Endothelial cell of umbilical vein (primary cell): Measurements from ENCODE around the gene AGMAT. TPM values are rescaled to one million over a fixed set of nuclear protein-coding genes. Genes with fewer than 3 reads are reported as not detected.
"Not testable (repeated sequence)": the region's sequence is repeated elsewhere in the genome, so short reads cannot be mapped to it uniquely, and the experiment has no call there.

Experiments
- BruUV-seq: library from RNA; stranded (reverse); fragments of 400-500 nt; replicated peaks from 2 replicates; lab custom pipeline; 2021; lab: Mats Ljungman, UMichigan
- CTCF ChIA-PET: fragments of 300-600, 350-600 bp; sonication (Branson Sonifier 250); formaldehyde crosslinking; loops from one replicate; lab custom pipeline; 2021; ENCODE audit warnings: antibody characterized with exemption, inconsistent platforms; lab: Charles Lee
- POLR2A ChIA-PET: fragments of 300-600, 350-600 bp; sonication (Branson Sonifier 250); formaldehyde crosslinking; loops from one replicate; lab custom pipeline; 2021; ENCODE audit warnings: antibody characterized with exemption, inconsistent platforms; lab: Charles Lee
- DNase-seq: peaks from one replicate; pipeline ENCODE4 v3.0.0-alpha.2; 2011; ENCODE audit warnings: low read depth, low spot score
- FAIRE-seq: peaks from 2 replicates; lab custom pipeline; 2011; peaks lifted over from hg19 to GRCh38; lab: Jason Lieb, UNC
- H2AFZ ChIP-seq: 2 replicates; pipeline ENCODE4 v1.6.0; 2012; ENCODE audit warnings: low read depth, low read length, control low read depth, inconsistent platforms
- H3K27ac ChIP-seq: 2 replicates; pipeline ENCODE4 v1.5.1; 2011; ENCODE audit warnings: low read depth, mild to moderate bottlenecking, control low read depth, low read length, moderate library complexity; ENCODE audit not compliant: insufficient read depth
- H3K27me3 ChIP-seq, 2 experiments: 2 replicates each; pipeline versions ENCODE4 v1.6.0 to v1.6.1; 2011; ENCODE audit warnings: low read length in 2 of 2, mixed read lengths in 1 of 2; ENCODE audit not compliant: control insufficient read depth in 2 of 2, insufficient read depth in 2 of 2
- H3K36me3 ChIP-seq, 2 experiments: 2 replicates in 1 of 2; 3 replicates in 1 of 2; pipeline ENCODE4 v1.5.1; 2011; ENCODE audit warnings: low read length in 2 of 2, mild to moderate bottlenecking in 1 of 2, moderate library complexity in 1 of 2; ENCODE audit not compliant: control insufficient read depth in 2 of 2, insufficient read depth in 2 of 2; ENCODE audit errors: extremely low read depth in 1 of 2
- H3K4me1 ChIP-seq: 3 replicates; pipeline ENCODE4 v1.5.1; 2011; ENCODE audit warnings: mild to moderate bottlenecking, low read length; ENCODE audit not compliant: control insufficient read depth, insufficient read depth; ENCODE audit errors: extremely low read depth
- H3K4me2 ChIP-seq: 2 replicates; pipeline ENCODE4 v1.6.1; 2011; ENCODE audit warnings: low read length, control low read depth, mixed read lengths; ENCODE audit not compliant: insufficient read depth
- H3K4me3 ChIP-seq, 3 experiments: fragments of 200-600 bp in 1 of 3; sonication (generic), shearing (Covaris generic) in 1 of 3; replicated peaks in 1 of 3; 2 replicates each; pipeline ENCODE4 v1.5.1; 2011 to 2016; ENCODE audit warnings: control low read depth in 3 of 3, low read length in 3 of 3, mild to moderate bottlenecking in 2 of 3, inconsistent platforms in 1 of 3, low read depth in 1 of 3, moderate library complexity in 1 of 3; ENCODE audit not compliant: insufficient read depth in 1 of 3
- H3K79me2 ChIP-seq: 2 replicates; pipeline ENCODE4 v1.6.0; 2012; ENCODE audit warnings: low read length, inconsistent platforms; ENCODE audit not compliant: control insufficient read depth, insufficient read depth
- H3K9ac ChIP-seq: replicated peaks from 2 replicates; pipeline ENCODE3; 2011; ENCODE audit warnings: low read length, control low read depth; ENCODE audit not compliant: insufficient read depth; ENCODE audit errors: extremely low read depth
- H3K9me1 ChIP-seq: replicated peaks from 3 replicates; pipeline ENCODE4 v1.6.0; 2011; ENCODE audit warnings: mild to moderate bottlenecking, low read length; ENCODE audit not compliant: control insufficient read depth, insufficient read depth; ENCODE audit errors: extremely low read depth
- H3K9me3 ChIP-seq: replicated peaks from 2 replicates; pipeline ENCODE4 v1.5.1; 2012; ENCODE audit warnings: low read length, inconsistent platforms; ENCODE audit not compliant: control insufficient read depth, insufficient read depth
- H4K20me1 ChIP-seq: replicated peaks from 2 replicates; pipeline ENCODE3; 2011; ENCODE audit warnings: mild to moderate bottlenecking, low read length; ENCODE audit not compliant: control insufficient read depth, insufficient read depth; ENCODE audit errors: extremely low read depth
- CTCF ChIP-seq, 2 donors: IDR thresholded peaks; 1 replicate in 1 of 2; 2 replicates in 1 of 2; pipeline ENCODE4 v1.5.1; 2011; ENCODE audit warnings: low read length in 2 of 2, mild to moderate bottlenecking in 2 of 2, moderate library complexity in 2 of 2, control low read depth in 1 of 2, inconsistent platforms in 1 of 2, low read depth in 1 of 2; ENCODE audit not compliant: insufficient read depth in 1 of 2; ENCODE audit errors: extremely low read depth in 1 of 2
- EZH2 ChIP-seq: IDR thresholded peaks from 2 replicates; pipeline ENCODE4 v1.6.1; 2012; ENCODE audit warnings: borderline replicate concordance, low read depth, mild to moderate bottlenecking, moderate library complexity, low read length, inconsistent platforms; ENCODE audit not compliant: severe bottlenecking
- FOS ChIP-seq: IDR thresholded peaks from 2 replicates; pipeline ENCODE4 v1.6.1; 2011; ENCODE audit warnings: mild to moderate bottlenecking, low read length, moderate library complexity, borderline replicate concordance; ENCODE audit not compliant: insufficient read depth
- GATA2 ChIP-seq: IDR thresholded peaks from 2 replicates; pipeline ENCODE4 v1.7.0; 2011; ENCODE audit warnings: low read depth, mild to moderate bottlenecking, moderate library complexity, mixed read lengths, low read length; ENCODE audit not compliant: insufficient read length, insufficient read depth
- JUN ChIP-seq: IDR thresholded peaks from 2 replicates; pipeline ENCODE4 v1.6.1; 2011; ENCODE audit warnings: borderline replicate concordance, low read depth; ENCODE audit not compliant: insufficient read length, insufficient read depth
- MAX ChIP-seq: IDR thresholded peaks from 2 replicates; pipeline ENCODE4 v1.6.1; 2011; ENCODE audit not compliant: insufficient read depth, insufficient read length
- MYC ChIP-seq: IDR thresholded peaks from one replicate; pipeline ENCODE4 v1.6.1; 2011; ENCODE audit warnings: mild to moderate bottlenecking, low read depth, low read length
- POLR2A ChIP-seq: IDR thresholded peaks from 2 replicates; pipeline ENCODE4 v1.6.1; 2012; ENCODE audit warnings: low read depth, mild to moderate bottlenecking, control low read depth, low read length
- POLR2AphosphoS5 ChIP-seq: IDR thresholded peaks from 2 replicates; pipeline ENCODE4 v1.6.1; 2012; ENCODE audit warnings: low read depth, mild to moderate bottlenecking, control low read depth, low read length, moderate library complexity; ENCODE audit not compliant: insufficient read depth
- dilution Hi-C: fragments of 300-500 bp; cut with MboI; formaldehyde crosslinking; loops from one replicate; pipeline ENCODE4 v1.15.0; 2019; ENCODE audit warnings: low sequenced_read_pairs; ENCODE audit not compliant: extremely low pct_ligation_motif_present
- intact Hi-C: fragments of 100-400 bp; cut with micrococcal nuclease; formaldehyde crosslinking; loops from one replicate; pipeline ENCODE4 v1.10.0; 2022
- polyA plus RNA-seq, 4 experiments: library from polyadenylated mRNA; depleted of rRNA in 3 of 4; stranded (reverse) in 3 of 4; unstranded in 1 of 4; fragments of >200 nt; gene quantifications; 2 replicates each; pipeline versions ENCODE4 v1.2.1 to v1.2.3, GENCODE V29; 2011 to 2012; ENCODE audit warnings: missing spikeins in 1 of 4
- total RNA-seq: library from RNA; stranded (reverse); gene quantifications from 2 replicates; pipeline ENCODE4 v1.2.3, GENCODE V29; 2021

The AGMAT gene
- total and polyA plus RNA-seq, 2 donors (not counting 3 experiments of a cell fraction or from before 2014, with no cell fraction given) = 0.39 to 1.9 TPM

- H4K20me1 ChIP-seq, BruUV-seq, H3K9ac ChIP-seq, H3K4me3 ChIP-seq, H3K27me3 ChIP-seq, H3K36me3 ChIP-seq, H3K9me3 ChIP-seq, POLR2A ChIA-PET, FAIRE-seq, H3K9me1 ChIP-seq, H3K4me1 ChIP-seq, dilution Hi-C loops, H3K27ac ChIP-seq, DNase-seq, H3K79me2 ChIP-seq: not testable (repeated sequence)
- intact Hi-C loops = loop anchor here (1.0 kb wide), 2 partner anchors 13 to 78 kb away; partner anchors contain the start of genes DDI2 and DNAJC16
- CTCF ChIA-PET = interaction anchor here (1.0 to 1.5 kb wide), 5 partner anchors 8 to 20 kb away, joined by 3 to 7 read pairs (median 4); no protein-coding TSS in a partner anchor
- peak overlapping the region; percentile 90 for H2AFZ ChIP-seq
- peak overlapping the region; percentile 16 for H3K4me2 ChIP-seq
Measured at GRCh38 chr1:15603966-15604282, 19.1 kb upstream of the AGMAT start.

GRCh38 chr1:15603050-15603965 lies 18.5 kb upstream of the AGMAT start:
- CTCF ChIA-PET = interaction anchor here (0.7 to 1.5 kb wide), 7 partner anchors 9 to 19 kb away, joined by 3 to 7 read pairs (median 4); no protein-coding TSS in a partner anchor
- dilution Hi-C loops (no loop called here), intact Hi-C loops (loop anchor here (1.0 kb wide), 2 partner anchors 14 to 77 kb away; partner anchors contain the start of genes DDI2 and DNAJC16)
- TF ChIP-seq MAX (peak; percentile 100), GATA2 (no peak), MYC (no peak), EZH2 (no peak), JUN (no peak), POLR2AphosphoS5 (peak; percentile 73), FOS (no peak), POLR2A (peak; percentile 83), CTCF (IDR thresholded peaks at IDR 0.05; ENCODE audit: extremely low read depth in 1 of 2, insufficient read depth in 1 of 2, low read depth in 1 of 2, low read length in 2 of 2) (no peak)
- no peak overlapping the region for H3K27ac ChIP-seq
- H2AFZ ChIP-seq = peak overlapping the region; percentile 90
- H3K9me1 ChIP-seq = no peaks in the 10 kb centered on the region
- peak overlapping the region; percentile 64 for H3K4me2 ChIP-seq
- peak; percentile 98 for FAIRE-seq
- H3K4me1 ChIP-seq = peaks cover 8% of the 10 kb centered on the region
- BruUV-seq = no TSS peak
- DNase-seq = peak; percentile 95
- H3K9ac ChIP-seq = peak overlapping the region; percentile 2
- no peaks in the 10 kb centered on the region for H3K79me2 ChIP-seq
- no peaks in the 10 kb centered on the region for H4K20me1 ChIP-seq
- POLR2A ChIA-PET = no interaction called here
- no peaks in the 10 kb centered on the region for H3K36me3 ChIP-seq
- no peaks in the 10 kb centered on the region for H3K9me3 ChIP-seq
- peak overlapping the region; percentile 34 to 54 (median 54) for H3K4me3 ChIP-seq
- peaks cover 2% of the 10 kb centered on the region in 2 experiments for H3K27me3 ChIP-seq
